Aorta (tissue), 5 donors: ENCODE data around the gene ALG3. TPM values are rescaled to one million over a fixed set of nuclear protein-coding genes. Genes with fewer than 3 reads are reported as not detected.
A peak's percentile ranks its signal among the peaks of the same experiment; 100 is the strongest.

Experiments used
- ATAC-seq: fragments of 200-7000 bp; cut with Tn5 transposase; one replicate; pipeline ENCODE4 v1.9.1; 2022; ENCODE audit warnings: moderate library complexity; ENCODE audit not compliant: low FRiP score
- DNase-seq, 2 donors: peaks; one replicate each; pipeline ENCODE4 v3.0.0-alpha.2; 2020
- H3K27ac ChIP-seq, 2 donors: one replicate each; pipeline ENCODE4 v1.5.1; 2013; ENCODE audit warnings: low read length in 2 of 2, mild to moderate bottlenecking in 2 of 2, moderate library complexity in 2 of 2, control low read depth in 1 of 2, inconsistent platforms in 1 of 2, low read depth in 1 of 2
- H3K27me3 ChIP-seq, 2 donors: one replicate each; pipeline ENCODE4 v1.6.1; 2013; ENCODE audit warnings: control low read depth in 1 of 2, low read length in 1 of 2, mild to moderate bottlenecking in 1 of 2, moderate library complexity in 1 of 2; ENCODE audit not compliant: insufficient read depth in 2 of 2, control insufficient read depth in 1 of 2
- H3K36me3 ChIP-seq, 2 donors: one replicate each; pipeline ENCODE4 v1.6.1; 2013; ENCODE audit warnings: control low read depth in 1 of 2, low read length in 1 of 2, mild to moderate bottlenecking in 1 of 2; ENCODE audit not compliant: insufficient read depth in 2 of 2, control insufficient read depth in 1 of 2
- H3K4me1 ChIP-seq, 2 donors: one replicate each; pipeline ENCODE4 v1.6.1; 2013; ENCODE audit warnings: low read length in 2 of 2, control low read depth in 1 of 2, mild to moderate bottlenecking in 1 of 2, moderate library complexity in 1 of 2; ENCODE audit not compliant: insufficient read depth in 2 of 2, control insufficient read depth in 1 of 2
- H3K4me3 ChIP-seq, 2 donors: one replicate each; pipeline ENCODE4 v1.5.1; 2013; ENCODE audit warnings: low read length in 2 of 2, control low read depth in 1 of 2, mild to moderate bottlenecking in 1 of 2
- H3K9me3 ChIP-seq: one replicate; pipeline ENCODE4 v1.6.1; 2013; ENCODE audit warnings: mild to moderate bottlenecking, low read length; ENCODE audit not compliant: control insufficient read depth
- WGBS, 2 donors: extraction: QIAGEN DNeasy Blood & Tissue Kit; methylation state at CpG; one replicate each; pipeline ENCODE4 v1.1.7; 2013; 5-methylcytosine and 5-hydroxymethylcytosine counted together
- intact Hi-C, 2 donors: fragments of 100-400 bp; cut with DNase I; formaldehyde crosslinking; loops; one replicate each; pipeline versions ENCODE4 v1.14.2 to v1.15.0; 2022
- polyA plus RNA-seq, 2 donors: library from polyadenylated mRNA; stranded (reverse); fragments of 200-250 nt; gene quantifications; one replicate each; pipeline ENCODE4 v1.2.3, GENCODE V29; 2013
- total RNA-seq, 2 donors: library from RNA; stranded (reverse); fragmentation: NEBNext Ultra II Directional; extraction: Animal tissue kit (Norgen Biotek cat#: 25700); gene quantifications; one replicate each; pipeline ENCODE4 v1.2.1, GENCODE V29; 2021
- donor health status: healthy with polysubstance abuse.
- donor health status: Bipolar disorder and iron deficiency.
- donor health status: DM: no; HTN: no; CAD: no.
- donor health status: DM: no; HTN: no; CAD: no.
- donor health status: DM: yes; HTN: yes; CAD: no.

The ALG3 gene
- total and polyA plus RNA-seq, 4 donors, result 12.5 to 30.7 (median 21.6) TPM

- Histone ChIP-seq H3K4me3 (no peak overlapping the region), H3K4me1 (no peaks in the 10 kb centered on the region), H3K36me3 (no peaks in the 10 kb centered on the region), H3K9me3 (no peaks in the 10 kb centered on the region), H3K27me3 (no peaks in the 10 kb centered on the region), H3K27ac (no peak overlapping the region)
- peak in 1 of 2 donors; percentile 82 for DNase-seq
- intact Hi-C loops, result no loop called here
- WGBS, 2 donors, result 14 to 19% methylated on average over 4 of the region's 4 CpGs
- ATAC-seq, result no peak
These were observed 14.5 kb downstream of the ALG3 start for GRCh38 chr3:184234224-184234623.

GRCh38 chr3:184233127-184233843 lies 15.5 kb downstream of the ALG3 start:
- H3K36me3 ChIP-seq, result no peaks in the 10 kb centered on the region
- no peak overlapping the region for H3K4me3 ChIP-seq
- ATAC-seq (no peak), DNase-seq (no peak)
- H3K4me1 ChIP-seq, result no peaks in the 10 kb centered on the region
- no peaks in the 10 kb centered on the region for H3K27me3 ChIP-seq
- intact Hi-C loops, result no loop called here
- H3K9me3 ChIP-seq, result no peaks in the 10 kb centered on the region
- H3K27ac ChIP-seq, result no peak overlapping the region
- 86 to 87% methylated on average over 20 to 23 of the region's 23 CpGs for WGBS, 2 donors

- H3K27me3 ChIP-seq, result no peaks in the 10 kb centered on the region
- intact Hi-C loops, result no loop called here
These were observed 17.1 kb downstream of the ALG3 start for GRCh38 chr3:184231671-184232070.

GRCh38 chr3:184230603-184231528 lies 17.9 kb downstream of the ALG3 start:
- no peaks in the 10 kb centered on the region for H3K27me3 ChIP-seq
- H3K36me3 ChIP-seq, result no peaks in the 10 kb centered on the region
- intact Hi-C loops, result no loop called here
- 5 to 11% methylated on average over 30 to 79 of the region's 79 CpGs for WGBS, 2 donors
- no peak overlapping the region for H3K27ac ChIP-seq
- DNase-seq (no peak), ATAC-seq (no peak)
- H3K9me3 ChIP-seq, result no peaks in the 10 kb centered on the region
- H3K4me1 ChIP-seq, result no peaks in the 10 kb centered on the region
- peak overlapping the region in 1 of 2 donors; percentile 60 for H3K4me3 ChIP-seq

More at GRCh38 chr3:184231671-184232070, 17.1 kb downstream of the ALG3 start:
- Histone ChIP-seq H3K4me3 (no peak overlapping the region), H3K9me3 (no peaks in the 10 kb centered on the region), H3K36me3 (no peaks in the 10 kb centered on the region), H3K27ac (no peak overlapping the region), H3K4me1 (no peaks in the 10 kb centered on the region)
- DNase-seq, result no peak
- 54 to 68% methylated on average over 3 of the region's 3 CpGs for WGBS, 2 donors
- ATAC-seq, result no peak

- no peak for ATAC-seq
- H3K4me1 ChIP-seq, result no peaks in the 10 kb centered on the region
- peak overlapping the region in 1 of 2 donors; percentile 60 for H3K4me3 ChIP-seq
- H3K27me3 ChIP-seq, result no peaks in the 10 kb centered on the region
- intact Hi-C loops, result no loop called here
- 0 to 1% methylated on average over 20 to 61 of the region's 61 CpGs for WGBS, 2 donors
- no peaks in the 10 kb centered on the region for H3K36me3 ChIP-seq
- no peak for DNase-seq
- no peak overlapping the region for H3K27ac ChIP-seq
- H3K9me3 ChIP-seq, result no peaks in the 10 kb centered on the region
These were observed 18.6 kb downstream of the ALG3 start for GRCh38 chr3:184230081-184230602.

GRCh38 chr3:184229394-184230080 lies 19.2 kb downstream of the ALG3 start, which contains the start of gene VWA5B2:
Gene VWA5B2, plus strand, starts transcription at chr3:184229585. Its CDS starts 944 bp downstream, at chr3:184230529.
- Histone ChIP-seq H3K9me3 (no peaks in the 10 kb centered on the region), H3K27me3 (no peaks in the 10 kb centered on the region), H3K36me3 (no peaks in the 10 kb centered on the region), H3K27ac (no peak within 1 kb of the TSS), H3K4me3 (peak within 1 kb of the TSS; percentile 5 to 60), H3K4me1 (no peaks in the 10 kb centered on the region)
- intact Hi-C loops, result no loop called here
- 1% methylated on average over 24 to 66 of the region's 66 CpGs for WGBS, 2 donors
- ATAC-seq, result peak; percentile 82
- peak; percentile 62 to 88 for DNase-seq

GRCh38 chr3:184228376-184229137 lies 20.2 kb downstream of the ALG3 start:
- no peak overlapping the region for H3K4me3 ChIP-seq
- DNase-seq (no peak), ATAC-seq (no peak)
- no peaks in the 10 kb centered on the region for H3K4me1 ChIP-seq
- H3K27me3 ChIP-seq, result no peaks in the 10 kb centered on the region
- intact Hi-C loops, result no loop called here
- H3K9me3 ChIP-seq, result no peaks in the 10 kb centered on the region
- no peak overlapping the region for H3K27ac ChIP-seq
- no peaks in the 10 kb centered on the region for H3K36me3 ChIP-seq
- WGBS, 2 donors, result 33 to 36% methylated on average over 12 of the region's 12 CpGs
